Endothelial cell of umbilical vein (primary cell): Measurements from ENCODE around the gene HPSE2. TPM values are rescaled to one million over a fixed set of nuclear protein-coding genes. Genes with fewer than 3 reads are reported as not detected.

Experiments used
- BruUV-seq: library from RNA; stranded (reverse); fragments of 400-500 nt; replicated peaks from 2 replicates; lab custom pipeline; 2021; lab: Mats Ljungman, UMichigan
- CTCF ChIA-PET: fragments of 300-600, 350-600 bp; sonication (Branson Sonifier 250); formaldehyde crosslinking; loops from one replicate; lab custom pipeline; 2021; ENCODE audit warnings: antibody characterized with exemption, inconsistent platforms; lab: Charles Lee
- POLR2A ChIA-PET: fragments of 300-600, 350-600 bp; sonication (Branson Sonifier 250); formaldehyde crosslinking; loops from one replicate; lab custom pipeline; 2021; ENCODE audit warnings: antibody characterized with exemption, inconsistent platforms; lab: Charles Lee
- DNase-seq: peaks from one replicate; pipeline ENCODE4 v3.0.0-alpha.2; 2011; ENCODE audit warnings: low read depth, low spot score
- FAIRE-seq: peaks from 2 replicates; lab custom pipeline; 2011; peaks lifted over from hg19 to GRCh38; lab: Jason Lieb, UNC
- H2AFZ ChIP-seq: 2 replicates; pipeline ENCODE4 v1.6.0; 2012; ENCODE audit warnings: low read depth, low read length, control low read depth, inconsistent platforms
- H3K27ac ChIP-seq: 2 replicates; pipeline ENCODE4 v1.5.1; 2011; ENCODE audit warnings: low read depth, mild to moderate bottlenecking, control low read depth, low read length, moderate library complexity; ENCODE audit not compliant: insufficient read depth
- H3K27me3 ChIP-seq, 2 experiments: 2 replicates each; pipeline versions ENCODE4 v1.6.0 to v1.6.1; 2011; ENCODE audit warnings: low read length in 2 of 2, mixed read lengths in 1 of 2; ENCODE audit not compliant: control insufficient read depth in 2 of 2, insufficient read depth in 2 of 2
- H3K36me3 ChIP-seq, 2 experiments: 2 replicates in 1 of 2; 3 replicates in 1 of 2; pipeline ENCODE4 v1.5.1; 2011; ENCODE audit warnings: low read length in 2 of 2, mild to moderate bottlenecking in 1 of 2, moderate library complexity in 1 of 2; ENCODE audit not compliant: control insufficient read depth in 2 of 2, insufficient read depth in 2 of 2; ENCODE audit errors: extremely low read depth in 1 of 2
- H3K4me1 ChIP-seq: 3 replicates; pipeline ENCODE4 v1.5.1; 2011; ENCODE audit warnings: mild to moderate bottlenecking, low read length; ENCODE audit not compliant: control insufficient read depth, insufficient read depth; ENCODE audit errors: extremely low read depth
- H3K4me2 ChIP-seq: 2 replicates; pipeline ENCODE4 v1.6.1; 2011; ENCODE audit warnings: low read length, control low read depth, mixed read lengths; ENCODE audit not compliant: insufficient read depth
- H3K4me3 ChIP-seq, 3 experiments: fragments of 200-600 bp in 1 of 3; sonication (generic), shearing (Covaris generic) in 1 of 3; replicated peaks in 1 of 3; 2 replicates each; pipeline ENCODE4 v1.5.1; 2011 to 2016; ENCODE audit warnings: control low read depth in 3 of 3, low read length in 3 of 3, mild to moderate bottlenecking in 2 of 3, inconsistent platforms in 1 of 3, low read depth in 1 of 3, moderate library complexity in 1 of 3; ENCODE audit not compliant: insufficient read depth in 1 of 3
- H3K79me2 ChIP-seq: 2 replicates; pipeline ENCODE4 v1.6.0; 2012; ENCODE audit warnings: low read length, inconsistent platforms; ENCODE audit not compliant: control insufficient read depth, insufficient read depth
- H3K9ac ChIP-seq: replicated peaks from 2 replicates; pipeline ENCODE3; 2011; ENCODE audit warnings: low read length, control low read depth; ENCODE audit not compliant: insufficient read depth; ENCODE audit errors: extremely low read depth
- H3K9me1 ChIP-seq: replicated peaks from 3 replicates; pipeline ENCODE4 v1.6.0; 2011; ENCODE audit warnings: mild to moderate bottlenecking, low read length; ENCODE audit not compliant: control insufficient read depth, insufficient read depth; ENCODE audit errors: extremely low read depth
- H3K9me3 ChIP-seq: replicated peaks from 2 replicates; pipeline ENCODE4 v1.5.1; 2012; ENCODE audit warnings: low read length, inconsistent platforms; ENCODE audit not compliant: control insufficient read depth, insufficient read depth
- H4K20me1 ChIP-seq: replicated peaks from 2 replicates; pipeline ENCODE3; 2011; ENCODE audit warnings: mild to moderate bottlenecking, low read length; ENCODE audit not compliant: control insufficient read depth, insufficient read depth; ENCODE audit errors: extremely low read depth
- CTCF ChIP-seq, 2 donors: IDR thresholded peaks; 1 replicate in 1 of 2; 2 replicates in 1 of 2; pipeline ENCODE4 v1.5.1; 2011; ENCODE audit warnings: low read length in 2 of 2, mild to moderate bottlenecking in 2 of 2, moderate library complexity in 2 of 2, control low read depth in 1 of 2, inconsistent platforms in 1 of 2, low read depth in 1 of 2; ENCODE audit not compliant: insufficient read depth in 1 of 2; ENCODE audit errors: extremely low read depth in 1 of 2
- EZH2 ChIP-seq: IDR thresholded peaks from 2 replicates; pipeline ENCODE4 v1.6.1; 2012; ENCODE audit warnings: borderline replicate concordance, low read depth, mild to moderate bottlenecking, moderate library complexity, low read length, inconsistent platforms; ENCODE audit not compliant: severe bottlenecking
- FOS ChIP-seq: IDR thresholded peaks from 2 replicates; pipeline ENCODE4 v1.6.1; 2011; ENCODE audit warnings: mild to moderate bottlenecking, low read length, moderate library complexity, borderline replicate concordance; ENCODE audit not compliant: insufficient read depth
- GATA2 ChIP-seq: IDR thresholded peaks from 2 replicates; pipeline ENCODE4 v1.7.0; 2011; ENCODE audit warnings: low read depth, mild to moderate bottlenecking, moderate library complexity, mixed read lengths, low read length; ENCODE audit not compliant: insufficient read length, insufficient read depth
- JUN ChIP-seq: IDR thresholded peaks from 2 replicates; pipeline ENCODE4 v1.6.1; 2011; ENCODE audit warnings: borderline replicate concordance, low read depth; ENCODE audit not compliant: insufficient read length, insufficient read depth
- MAX ChIP-seq: IDR thresholded peaks from 2 replicates; pipeline ENCODE4 v1.6.1; 2011; ENCODE audit not compliant: insufficient read depth, insufficient read length
- MYC ChIP-seq: IDR thresholded peaks from one replicate; pipeline ENCODE4 v1.6.1; 2011; ENCODE audit warnings: mild to moderate bottlenecking, low read depth, low read length
- POLR2A ChIP-seq: IDR thresholded peaks from 2 replicates; pipeline ENCODE4 v1.6.1; 2012; ENCODE audit warnings: low read depth, mild to moderate bottlenecking, control low read depth, low read length
- POLR2AphosphoS5 ChIP-seq: IDR thresholded peaks from 2 replicates; pipeline ENCODE4 v1.6.1; 2012; ENCODE audit warnings: low read depth, mild to moderate bottlenecking, control low read depth, low read length, moderate library complexity; ENCODE audit not compliant: insufficient read depth
- dilution Hi-C: fragments of 300-500 bp; cut with MboI; formaldehyde crosslinking; loops from one replicate; pipeline ENCODE4 v1.15.0; 2019; ENCODE audit warnings: low sequenced_read_pairs; ENCODE audit not compliant: extremely low pct_ligation_motif_present
- intact Hi-C: fragments of 100-400 bp; cut with micrococcal nuclease; formaldehyde crosslinking; loops from one replicate; pipeline ENCODE4 v1.10.0; 2022
- polyA plus RNA-seq, 4 experiments: library from polyadenylated mRNA; depleted of rRNA in 3 of 4; stranded (reverse) in 3 of 4; unstranded in 1 of 4; fragments of >200 nt; gene quantifications; 2 replicates each; pipeline versions ENCODE4 v1.2.1 to v1.2.3, GENCODE V29; 2011 to 2012; ENCODE audit warnings: missing spikeins in 1 of 4
- total RNA-seq: library from RNA; stranded (reverse); gene quantifications from 2 replicates; pipeline ENCODE4 v1.2.3, GENCODE V29; 2021

Gene HPSE2
- total and polyA plus RNA-seq, 2 donors (not counting 3 experiments of a cell fraction or from before 2014, with no cell fraction given): not detected

GRCh38 chr10:98655492-98655891, 580.2 kb downstream of the HPSE2 start:
- POLR2A ChIA-PET: no interaction called here
- no peak for FAIRE-seq
- TF ChIP-seq EZH2 (no peak), GATA2 (no peak), POLR2AphosphoS5 (no peak), POLR2A (no peak), MYC (no peak), FOS (no peak), JUN (no peak), CTCF (IDR thresholded peaks at IDR 0.05; ENCODE audit: extremely low read depth in 1 of 2, insufficient read depth in 1 of 2, low read depth in 1 of 2, low read length in 2 of 2) (no peak), MAX (no peak)

More at GRCh38 chr10:98655492-98655891, 580.2 kb downstream of the HPSE2 start:
- H3K79me2 ChIP-seq: no peaks in the 10 kb centered on the region
- no peaks in the 10 kb centered on the region for H3K9me1 ChIP-seq
- H3K4me3 ChIP-seq: no peak overlapping the region
- H3K36me3 ChIP-seq: no peaks in the 10 kb centered on the region
- dilution Hi-C loops: no loop called here
- no TSS peak for BruUV-seq
- no peak overlapping the region for H3K27ac ChIP-seq
- no peaks in the 10 kb centered on the region for H3K4me1 ChIP-seq
- H3K9ac ChIP-seq: no peak overlapping the region
- CTCF ChIA-PET: interaction anchor here (2.5 kb wide), 1 partner anchor 188 kb away, joined by 11 read pairs; no protein-coding TSS in a partner anchor
- no peak overlapping the region for H2AFZ ChIP-seq
- H3K27me3 ChIP-seq: no peaks in the 10 kb centered on the region
- no peak overlapping the region for H3K4me2 ChIP-seq
- no peaks in the 10 kb centered on the region for H4K20me1 ChIP-seq
- intact Hi-C loops: no loop called here
- H3K9me3 ChIP-seq: no peaks in the 10 kb centered on the region
- no peak for DNase-seq
